ENCODE measurements around the gene JAK1. TPM values are rescaled to one million over a fixed set of nuclear protein-coding genes. Genes with fewer than 3 reads are reported as not detected.

Gene JAK1
- total RNA-seq, 1 experiment from 2014 or later: 138 TPM

DNA sequence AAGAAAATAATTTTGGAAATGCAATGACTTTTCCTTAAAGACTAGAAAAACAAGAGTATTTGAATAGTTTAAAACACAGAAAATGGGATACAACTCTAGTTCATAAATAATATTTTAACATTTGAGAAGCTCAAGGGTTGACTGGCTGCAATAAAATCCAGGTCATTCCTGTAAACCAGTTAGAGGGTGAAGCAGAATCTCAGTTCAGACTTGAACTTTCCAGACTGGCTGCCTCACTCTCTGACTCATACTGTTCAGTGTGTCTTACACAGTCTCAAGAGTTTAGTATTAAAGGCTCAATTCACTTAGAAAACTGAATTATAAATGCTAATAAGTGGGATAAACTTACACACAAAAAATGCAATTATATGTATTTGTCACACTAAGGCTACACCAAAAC lies 131.6 kb downstream of the JAK1 start:
- no TSS peak for BruUV-seq (replicated peaks)
- intact Hi-C loops (cut with micrococcal nuclease; ENCODE audit: unreplicated experiment) (no loop called here), in situ Hi-C loops (cut with HindIII; ENCODE audit: low pct_unique_long_range_greater_than_20kb, low sequenced_read_pairs) (no loop called here)
- DNase-seq (ENCODE audit: low read depth, low spot score): no peak
- ATAC-seq: no peak
- Histone ChIP-seq H3K27ac (ENCODE audit: low read length) (no peak overlapping the region), H3K27me3 (ENCODE audit: control insufficient read depth, insufficient read depth, low read length) (no peaks in the 10 kb centered on the region), H3K4me1 (ENCODE audit: control insufficient read depth, insufficient read depth, low read length) (no peaks in the 10 kb centered on the region), H3K9me3 (ENCODE audit: control insufficient read depth, insufficient read depth, low read depth, low read length) (no peaks in the 10 kb centered on the region), H3K4me3 (ENCODE audit: low read depth in 2 of 2, low read length in 2 of 2) (no peak overlapping the region), H3K36me3 (ENCODE audit: control insufficient read depth, insufficient read depth, low read length) (peaks cover 43% of the 10 kb centered on the region)
- TF ChIP-seq POLR2AphosphoS5 (IDR thresholded peaks at IDR 0.05; ENCODE audit: low read depth, low read length): no peak
- TF ChIP-seq, protein P1, sequence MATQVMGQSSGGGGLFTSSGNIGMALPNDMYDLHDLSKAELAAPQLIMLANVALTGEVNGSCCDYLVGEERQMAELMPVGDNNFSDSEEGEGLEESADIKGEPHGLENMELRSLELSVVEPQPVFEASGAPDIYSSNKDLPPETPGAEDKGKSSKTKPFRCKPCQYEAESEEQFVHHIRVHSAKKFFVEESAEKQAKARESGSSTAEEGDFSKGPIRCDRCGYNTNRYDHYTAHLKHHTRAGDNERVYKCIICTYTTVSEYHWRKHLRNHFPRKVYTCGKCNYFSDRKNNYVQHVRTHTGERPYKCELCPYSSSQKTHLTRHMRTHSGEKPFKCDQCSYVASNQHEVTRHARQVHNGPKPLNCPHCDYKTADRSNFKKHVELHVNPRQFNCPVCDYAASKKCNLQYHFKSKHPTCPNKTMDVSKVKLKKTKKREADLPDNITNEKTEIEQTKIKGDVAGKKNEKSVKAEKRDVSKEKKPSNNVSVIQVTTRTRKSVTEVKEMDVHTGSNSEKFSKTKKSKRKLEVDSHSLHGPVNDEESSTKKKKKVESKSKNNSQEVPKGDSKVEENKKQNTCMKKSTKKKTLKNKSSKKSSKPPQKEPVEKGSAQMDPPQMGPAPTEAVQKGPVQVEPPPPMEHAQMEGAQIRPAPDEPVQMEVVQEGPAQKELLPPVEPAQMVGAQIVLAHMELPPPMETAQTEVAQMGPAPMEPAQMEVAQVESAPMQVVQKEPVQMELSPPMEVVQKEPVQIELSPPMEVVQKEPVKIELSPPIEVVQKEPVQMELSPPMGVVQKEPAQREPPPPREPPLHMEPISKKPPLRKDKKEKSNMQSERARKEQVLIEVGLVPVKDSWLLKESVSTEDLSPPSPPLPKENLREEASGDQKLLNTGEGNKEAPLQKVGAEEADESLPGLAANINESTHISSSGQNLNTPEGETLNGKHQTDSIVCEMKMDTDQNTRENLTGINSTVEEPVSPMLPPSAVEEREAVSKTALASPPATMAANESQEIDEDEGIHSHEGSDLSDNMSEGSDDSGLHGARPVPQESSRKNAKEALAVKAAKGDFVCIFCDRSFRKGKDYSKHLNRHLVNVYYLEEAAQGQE (IDR thresholded peaks at IDR 0.05; ENCODE audit: insufficient read depth in 1 of 2, low read depth in 2 of 2, low read length in 1 of 2): no peak
- no peak for TF ChIP-seq SIN3A (IDR thresholded peaks at IDR 0.05; ENCODE audit: borderline replicate concordance, insufficient read depth, low read depth, low read length)
- ChIA-PET CTCF (no interaction called here), POLR2A (no interaction called here)

GRCh38 chr1:64830030-64830651 lies 136.2 kb downstream of the JAK1 start:
- TF ChIP-seq SIN3A (IDR thresholded peaks at IDR 0.05; ENCODE audit: borderline replicate concordance, insufficient read depth, low read depth, low read length) (no peak), TCF7L2 (IDR thresholded peaks at IDR 0.05; ENCODE audit: low read depth, low read length) (no peak), POLR2AphosphoS5 (IDR thresholded peaks at IDR 0.05; ENCODE audit: low read depth, low read length) (no peak)
- TF ChIP-seq, protein P2, sequence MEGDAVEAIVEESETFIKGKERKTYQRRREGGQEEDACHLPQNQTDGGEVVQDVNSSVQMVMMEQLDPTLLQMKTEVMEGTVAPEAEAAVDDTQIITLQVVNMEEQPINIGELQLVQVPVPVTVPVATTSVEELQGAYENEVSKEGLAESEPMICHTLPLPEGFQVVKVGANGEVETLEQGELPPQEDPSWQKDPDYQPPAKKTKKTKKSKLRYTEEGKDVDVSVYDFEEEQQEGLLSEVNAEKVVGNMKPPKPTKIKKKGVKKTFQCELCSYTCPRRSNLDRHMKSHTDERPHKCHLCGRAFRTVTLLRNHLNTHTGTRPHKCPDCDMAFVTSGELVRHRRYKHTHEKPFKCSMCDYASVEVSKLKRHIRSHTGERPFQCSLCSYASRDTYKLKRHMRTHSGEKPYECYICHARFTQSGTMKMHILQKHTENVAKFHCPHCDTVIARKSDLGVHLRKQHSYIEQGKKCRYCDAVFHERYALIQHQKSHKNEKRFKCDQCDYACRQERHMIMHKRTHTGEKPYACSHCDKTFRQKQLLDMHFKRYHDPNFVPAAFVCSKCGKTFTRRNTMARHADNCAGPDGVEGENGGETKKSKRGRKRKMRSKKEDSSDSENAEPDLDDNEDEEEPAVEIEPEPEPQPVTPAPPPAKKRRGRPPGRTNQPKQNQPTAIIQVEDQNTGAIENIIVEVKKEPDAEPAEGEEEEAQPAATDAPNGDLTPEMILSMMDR (IDR thresholded peaks at IDR 0.05): no peak
- TF ChIP-seq, protein P1 (IDR thresholded peaks at IDR 0.05; ENCODE audit: insufficient read depth in 1 of 2, low read depth in 2 of 2, low read length in 1 of 2): no peak
- intact Hi-C loops (cut with micrococcal nuclease; ENCODE audit: unreplicated experiment) (no loop called here), in situ Hi-C loops (cut with HindIII; ENCODE audit: low pct_unique_long_range_greater_than_20kb, low sequenced_read_pairs) (no loop called here)
- POLR2A ChIA-PET: no interaction called here
- CTCF ChIA-PET: no interaction called here
- Histone ChIP-seq H3K9me3 (ENCODE audit: control insufficient read depth, insufficient read depth, low read depth, low read length) (no peaks in the 10 kb centered on the region), H3K4me1 (ENCODE audit: control insufficient read depth, insufficient read depth, low read length) (no peaks in the 10 kb centered on the region), H3K27ac (ENCODE audit: low read length) (no peak overlapping the region), H3K4me3 (ENCODE audit: low read depth in 2 of 2, low read length in 2 of 2) (no peak overlapping the region), H3K36me3 (ENCODE audit: control insufficient read depth, insufficient read depth, low read length) (peaks cover 33% of the 10 kb centered on the region), H3K27me3 (ENCODE audit: control insufficient read depth, insufficient read depth, low read length) (no peaks in the 10 kb centered on the region)
- BruUV-seq (replicated peaks): no TSS peak
- ATAC-seq (no peak), DNase-seq (ENCODE audit: low read depth, low spot score) (no peak)

All from Panc1 (cell line).